ENCODE results near the gene PSMC6.

PSMC6 gene

GRCh38 chr14:52701223-52701622 lies 5.8 kb upstream of the PSMC6 start:
- no peak for TF ChIP-seq CTCF (IDR thresholded peaks at IDR 0.05; ENCODE audit: insufficient read depth, low read length, poor library complexity, severe bottlenecking)
- no peaks in the 10 kb centered on the region for H3K36me3 ChIP-seq (ENCODE audit: control insufficient read depth, insufficient read depth, low read length)
- no peaks in the 10 kb centered on the region for H3K27me3 ChIP-seq (replicated peaks; ENCODE audit: control insufficient read depth, insufficient read depth, low read length)
- no peak for DNase-seq (ENCODE audit: extremely low read depth, insufficient read length)
- no peak overlapping the region for H3K4me3 ChIP-seq (replicated peaks; ENCODE audit: low read depth, low read length)

GRCh38 chr14:52703225-52703624 lies 3.8 kb upstream of the PSMC6 start:
- DNase-seq (ENCODE audit: extremely low read depth, insufficient read length), result no peak
- no peak for TF ChIP-seq CTCF (IDR thresholded peaks at IDR 0.05; ENCODE audit: insufficient read depth, low read length, poor library complexity, severe bottlenecking)
- no peaks in the 10 kb centered on the region for H3K36me3 ChIP-seq (ENCODE audit: control insufficient read depth, insufficient read depth, low read length)
- H3K27me3 ChIP-seq (replicated peaks; ENCODE audit: control insufficient read depth, insufficient read depth, low read length), result no peaks in the 10 kb centered on the region
- no peak overlapping the region for H3K4me3 ChIP-seq (replicated peaks; ENCODE audit: low read depth, low read length)

- TF ChIP-seq CTCF (IDR thresholded peaks at IDR 0.05; ENCODE audit: insufficient read depth, low read length, poor library complexity, severe bottlenecking), result no peak
- no peak overlapping the region for H3K4me3 ChIP-seq (replicated peaks; ENCODE audit: low read depth, low read length)
- DNase-seq (ENCODE audit: extremely low read depth, insufficient read length), result no peak
- no peaks in the 10 kb centered on the region for H3K27me3 ChIP-seq (replicated peaks; ENCODE audit: control insufficient read depth, insufficient read depth, low read length)
- H3K36me3 ChIP-seq (ENCODE audit: control insufficient read depth, insufficient read depth, low read length), result no peaks in the 10 kb centered on the region
These were observed 3.3 kb upstream of the PSMC6 start for GRCh38 chr14:52703664-52704063.

- DNase-seq (ENCODE audit: extremely low read depth, insufficient read length), result no peak
- TF ChIP-seq CTCF (IDR thresholded peaks at IDR 0.05; ENCODE audit: insufficient read depth, low read length, poor library complexity, severe bottlenecking), result no peak
- Histone ChIP-seq H3K36me3 (ENCODE audit: control insufficient read depth, insufficient read depth, low read length) (no peaks in the 10 kb centered on the region; the same call in 1 of the 2 replicates), H3K27me3 (replicated peaks; ENCODE audit: control insufficient read depth, insufficient read depth, low read length) (no peaks in the 10 kb centered on the region), H3K4me3 (replicated peaks; ENCODE audit: low read depth, low read length) (peak overlapping the region; percentile 67)
These were observed 714 bp upstream of the PSMC6 start for GRCh38 chr14:52706286-52706685.

- H3K27me3 ChIP-seq (replicated peaks; ENCODE audit: control insufficient read depth, insufficient read depth, low read length), result no peaks in the 10 kb centered on the region
- H3K4me3 ChIP-seq (replicated peaks; ENCODE audit: low read depth, low read length), result no peak overlapping the region
- TF ChIP-seq CTCF (IDR thresholded peaks at IDR 0.05; ENCODE audit: insufficient read depth, low read length, poor library complexity, severe bottlenecking), result no peak
- no peak for DNase-seq (ENCODE audit: extremely low read depth, insufficient read length)
- peaks cover 3% of the 10 kb centered on the region for H3K36me3 ChIP-seq (ENCODE audit: control insufficient read depth, insufficient read depth, low read length)
These were observed 4.7 kb downstream of the PSMC6 start for GRCh38 chr14:52711666-52712065.

GRCh38 chr14:52716155-52716554 lies 9.2 kb downstream of the PSMC6 start:
- no peak overlapping the region for H3K4me3 ChIP-seq (replicated peaks; ENCODE audit: low read depth, low read length)
- TF ChIP-seq CTCF (IDR thresholded peaks at IDR 0.05; ENCODE audit: insufficient read depth, low read length, poor library complexity, severe bottlenecking), result no peak
- H3K27me3 ChIP-seq (replicated peaks; ENCODE audit: control insufficient read depth, insufficient read depth, low read length), result no peaks in the 10 kb centered on the region
- DNase-seq (ENCODE audit: extremely low read depth, insufficient read length), result no peak
- peaks cover 6% of the 10 kb centered on the region for H3K36me3 ChIP-seq (ENCODE audit: control insufficient read depth, insufficient read depth, low read length)

All from GM06990 (cell line).